ENCODE measurements around the gene PSMB2.

- TF ChIP-seq YY1 (IDR thresholded peaks at IDR 0.05; ENCODE audit: insufficient read depth, insufficient read length) (no peak), SUZ12 (IDR thresholded peaks at IDR 0.05; ENCODE audit: extremely low read depth, insufficient read depth, insufficient read length) (no peak), ZNF274 (IDR thresholded peaks at IDR 0.05; ENCODE audit: low read depth, low read length) (no peak)
Observed at GRCh38 chr1:35622510-35623178, 18.7 kb downstream of the PSMB2 start.

Data from NT2/D1 (cell line).